ENCODE results near the gene IL4.
A peak's percentile ranks its signal among the peaks of the same experiment; 100 is the strongest.
"Not testable (repeated sequence)": the region's sequence is repeated elsewhere in the genome, so short reads cannot be mapped to it uniquely, and the experiment has no call there.

IL4 gene

DNA sequence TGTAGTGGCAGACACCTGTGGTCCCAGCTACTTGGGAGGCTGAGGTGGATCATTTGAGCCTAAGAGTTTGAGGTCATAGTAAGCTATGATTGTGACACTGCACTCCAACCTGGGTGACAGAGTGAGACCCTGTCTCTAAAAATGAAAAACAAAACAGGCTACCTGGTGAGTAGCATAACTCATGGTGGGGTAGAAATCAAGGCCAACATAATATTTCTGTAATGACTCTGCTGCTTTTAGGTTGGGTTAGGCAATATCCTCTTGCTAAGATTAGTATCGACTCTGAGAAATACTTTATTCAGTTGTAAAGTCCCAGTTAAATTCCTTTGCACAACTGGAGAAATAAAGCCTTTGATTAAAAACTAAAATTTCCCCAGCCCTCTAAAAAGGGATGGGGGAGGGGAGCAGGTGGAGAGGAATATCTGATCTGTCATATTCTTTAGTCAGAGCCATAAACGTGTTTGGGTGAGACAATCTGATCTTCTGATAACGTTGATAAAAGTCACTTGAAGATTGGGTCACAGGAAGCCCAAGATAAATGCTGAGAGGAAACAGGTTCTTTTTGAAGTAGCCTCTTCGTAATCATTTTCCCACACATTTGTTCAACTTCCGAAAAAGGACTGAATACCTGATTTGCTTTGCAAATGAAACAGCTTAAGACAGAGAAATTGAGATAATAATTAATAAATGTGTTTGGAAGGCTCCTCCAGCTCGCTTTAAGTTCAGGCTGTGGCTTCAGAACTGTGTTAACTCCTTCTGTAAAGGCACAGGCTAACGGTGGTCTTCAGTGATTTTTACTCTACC is 14.9 kb downstream of the IL4 start:
- no peak overlapping the region for H3K27ac ChIP-seq (ENCODE audit: insufficient read depth in 1 of 2, low read depth in 1 of 2, low read length in 2 of 2, poor library complexity in 1 of 2, severe bottlenecking in 2 of 2)
- no peaks in the 10 kb centered on the region for H3K27me3 ChIP-seq (replicated peaks in 2 of 5; ENCODE audit: control insufficient read depth in 4 of 5, insufficient read depth in 5 of 5, low read length in 4 of 5)
- ChIA-PET POLR2A (interaction anchor here (0.6 kb wide), 1 partner anchor 11 kb away, joined by 3 read pairs; no protein-coding TSS in a partner anchor), CTCF (interaction anchor here (1.1 to 1.7 kb wide), 5 partner anchors 11 to 86 kb away, joined by 3 to 5 read pairs (median 4); no protein-coding TSS in a partner anchor)
- 0% methylated on average over 1 of the region's 7 CpGs for WGBS (ENCODE audit: insufficient coverage)
- H3K4me1 ChIP-seq (ENCODE audit: control extremely low read depth in 1 of 4, control insufficient read depth in 4 of 4, insufficient read depth in 4 of 4, low read length in 3 of 4) = peaks cover 4 to 19% (median 16%) of the 10 kb centered on the region in 4 experiments
- H3K36me3 ChIP-seq (ENCODE audit: control insufficient read depth in 4 of 4, insufficient read depth in 4 of 4, low read length in 3 of 4) = no peaks in the 10 kb centered on the region
- peak overlapping the region in 1 of 7 experiments; percentile 13 for H3K4me3 ChIP-seq (ENCODE audit: control insufficient read depth in 1 of 7, extremely low read depth in 1 of 7, insufficient read depth in 4 of 7, low read depth in 2 of 7, low read length in 6 of 7)
- DNase-seq = peak; percentile 71 to 94 (median 88)
- no peaks in the 10 kb centered on the region for H3K9me3 ChIP-seq (ENCODE audit: control extremely low read depth in 1 of 5, control insufficient read depth in 4 of 5, insufficient read depth in 2 of 5, low read depth in 1 of 5, low read length in 4 of 5)

DNA sequence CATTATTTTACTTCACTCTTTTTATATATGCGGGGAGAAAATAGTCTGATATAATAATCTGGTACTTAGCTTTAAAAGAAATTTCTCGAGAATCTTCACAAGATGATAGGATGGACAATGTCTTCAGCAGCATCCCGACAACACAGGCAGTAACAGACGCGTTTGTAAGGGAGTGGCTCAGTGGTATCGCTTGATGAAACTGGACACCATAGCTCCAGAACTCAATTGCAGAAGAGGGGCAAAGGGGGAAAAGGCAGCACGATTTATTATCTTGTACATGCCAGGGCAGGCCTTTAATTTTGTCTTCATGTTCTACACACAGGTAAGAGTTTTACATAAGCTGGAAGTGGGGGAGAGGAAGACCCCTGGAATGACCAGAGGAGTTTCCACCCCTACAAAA is 15.7 kb downstream of the IL4 start:
- no peaks in the 10 kb centered on the region for H3K9me3 ChIP-seq (ENCODE audit: control extremely low read depth in 1 of 5, control insufficient read depth in 4 of 5, insufficient read depth in 2 of 5, low read depth in 1 of 5, low read length in 4 of 5)
- no peak for DNase-seq
- H3K4me3 ChIP-seq (ENCODE audit: control insufficient read depth in 1 of 7, extremely low read depth in 1 of 7, insufficient read depth in 4 of 7, low read depth in 2 of 7, low read length in 6 of 7) = no peak overlapping the region
- WGBS (ENCODE audit: insufficient coverage) = 95% methylated on average over 7 of the region's 7 CpGs
- H3K36me3 ChIP-seq (ENCODE audit: control insufficient read depth in 4 of 4, insufficient read depth in 4 of 4, low read length in 3 of 4) = no peaks in the 10 kb centered on the region
- POLR2A ChIA-PET = no interaction called here
- CTCF ChIA-PET = interaction anchor here (1.1 to 1.9 kb wide), 5 partner anchors 10 to 87 kb away, joined by 3 to 7 read pairs (median 4); no protein-coding TSS in a partner anchor
- no peak overlapping the region for H3K27ac ChIP-seq (ENCODE audit: insufficient read depth in 1 of 2, low read depth in 1 of 2, low read length in 2 of 2, poor library complexity in 1 of 2, severe bottlenecking in 2 of 2)
- peaks cover 4 to 19% (median 16%) of the 10 kb centered on the region in 4 experiments for H3K4me1 ChIP-seq (ENCODE audit: control extremely low read depth in 1 of 4, control insufficient read depth in 4 of 4, insufficient read depth in 4 of 4, low read length in 3 of 4)
- no peaks in the 10 kb centered on the region for H3K27me3 ChIP-seq (replicated peaks in 2 of 5; ENCODE audit: control insufficient read depth in 4 of 5, insufficient read depth in 5 of 5, low read length in 4 of 5)

DNA sequence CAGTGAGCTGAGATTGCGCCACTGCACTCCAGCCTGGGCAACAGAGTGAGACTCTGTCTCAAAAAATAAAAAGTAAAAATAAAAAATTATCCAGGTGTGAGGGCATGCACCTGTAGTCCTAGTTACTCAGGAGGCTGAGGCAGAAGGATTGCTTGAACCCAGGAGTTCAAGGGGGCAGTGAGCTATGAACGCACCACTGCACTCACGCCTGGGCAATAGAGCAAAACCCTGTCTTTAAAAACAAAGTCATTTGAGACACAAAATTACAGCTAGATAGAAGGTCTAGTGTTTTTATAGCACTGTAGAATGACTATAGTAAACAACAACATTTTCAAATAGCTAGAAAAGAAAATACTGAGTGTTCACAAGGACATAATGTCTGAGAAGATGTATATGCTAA is 16.4 kb downstream of the IL4 start:
- Histone ChIP-seq H3K4me1 (ENCODE audit: control extremely low read depth in 1 of 4, control insufficient read depth in 4 of 4, insufficient read depth in 4 of 4, low read length in 3 of 4) (peaks cover 4 to 19% (median 16%) of the 10 kb centered on the region in 4 experiments), H3K27ac (ENCODE audit: insufficient read depth in 1 of 2, low read depth in 1 of 2, low read length in 2 of 2, poor library complexity in 1 of 2, severe bottlenecking in 2 of 2) (no peak overlapping the region), H3K36me3 (ENCODE audit: control insufficient read depth in 4 of 4, insufficient read depth in 4 of 4, low read length in 3 of 4) (no peaks in the 10 kb centered on the region), H3K9me3 (ENCODE audit: control extremely low read depth in 1 of 5, control insufficient read depth in 4 of 5, insufficient read depth in 2 of 5, low read depth in 1 of 5, low read length in 4 of 5) (no peaks in the 10 kb centered on the region), H3K27me3 (replicated peaks in 2 of 5; ENCODE audit: control insufficient read depth in 4 of 5, insufficient read depth in 5 of 5, low read length in 4 of 5) (no peaks in the 10 kb centered on the region), H3K4me3 (ENCODE audit: control insufficient read depth in 1 of 7, extremely low read depth in 1 of 7, insufficient read depth in 4 of 7, low read depth in 2 of 7, low read length in 6 of 7) (no peak overlapping the region)
- CTCF ChIA-PET = interaction anchor here (1.1 to 1.9 kb wide), 3 partner anchors 10 to 87 kb away, joined by 3 to 7 read pairs (median 4); no protein-coding TSS in a partner anchor
- 100% methylated on average over 1 of the region's 3 CpGs for WGBS (ENCODE audit: insufficient coverage)
- no peak for DNase-seq
- POLR2A ChIA-PET = no interaction called here

DNA sequence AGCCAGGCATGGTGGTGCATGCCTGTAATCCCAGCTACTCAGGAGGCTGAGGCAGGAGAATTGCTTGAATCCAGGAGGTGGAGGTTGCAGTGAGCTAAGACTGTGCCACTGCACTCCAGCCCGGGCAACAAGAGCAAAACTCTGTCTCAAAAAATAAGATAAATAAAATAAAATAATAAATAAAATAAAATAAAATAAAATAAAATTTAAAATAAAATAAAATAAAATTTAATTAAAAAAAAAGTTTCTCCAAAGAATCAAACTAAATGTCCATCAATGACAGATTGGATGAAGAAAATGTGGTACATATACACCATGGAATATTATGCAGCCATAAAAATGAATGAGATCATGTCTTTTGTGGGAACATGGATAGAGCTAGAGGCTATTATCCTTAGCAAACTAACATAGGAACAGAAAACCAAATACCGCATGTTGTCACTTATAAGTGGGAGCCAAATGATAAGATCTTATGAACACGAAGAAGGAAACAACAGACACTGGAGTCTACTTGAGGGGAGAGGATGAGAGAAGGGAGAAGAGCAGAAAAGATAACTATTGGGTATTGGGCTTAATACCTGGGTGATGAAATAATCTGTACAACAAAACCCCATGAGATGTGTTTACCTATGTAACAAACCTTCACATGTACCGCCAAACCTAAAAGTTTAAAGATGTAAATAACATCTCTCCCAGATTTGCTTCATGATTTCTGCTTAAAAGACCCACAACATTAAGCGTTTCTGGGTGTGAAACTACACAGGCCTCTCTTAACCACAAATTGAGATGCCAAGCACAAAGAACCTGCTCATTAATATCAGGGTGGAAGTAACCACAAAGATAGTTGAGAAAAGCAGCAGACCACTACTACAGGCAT is 18.2 kb downstream of the IL4 start:
- H3K27me3 ChIP-seq (replicated peaks in 2 of 5; ENCODE audit: control insufficient read depth in 4 of 5, insufficient read depth in 5 of 5, low read length in 4 of 5); H3K27ac ChIP-seq (ENCODE audit: insufficient read depth in 1 of 2, low read depth in 1 of 2, low read length in 2 of 2, poor library complexity in 1 of 2, severe bottlenecking in 2 of 2); DNase-seq; H3K36me3 ChIP-seq (ENCODE audit: control insufficient read depth in 4 of 4, insufficient read depth in 4 of 4, low read length in 3 of 4); POLR2A ChIA-PET; H3K9me3 ChIP-seq (ENCODE audit: control extremely low read depth in 1 of 5, control insufficient read depth in 4 of 5, insufficient read depth in 2 of 5, low read depth in 1 of 5, low read length in 4 of 5); H3K4me3 ChIP-seq (ENCODE audit: control insufficient read depth in 1 of 7, extremely low read depth in 1 of 7, insufficient read depth in 4 of 7, low read depth in 2 of 7, low read length in 6 of 7): not testable (repeated sequence)
- 89% methylated on average over 2 of the region's 5 CpGs for WGBS (ENCODE audit: insufficient coverage)
- CTCF ChIA-PET = interaction anchor here (0.6 to 1.1 kb wide), 2 partner anchors 93 to 201 kb away, joined by 3 to 4 read pairs; partner anchors contain the start of gene IRF1
- H3K4me1 ChIP-seq (ENCODE audit: control extremely low read depth in 1 of 4, control insufficient read depth in 4 of 4, insufficient read depth in 4 of 4, low read length in 3 of 4) = peaks cover 4 to 19% (median 16%) of the 10 kb centered on the region in 4 experiments

DNA sequence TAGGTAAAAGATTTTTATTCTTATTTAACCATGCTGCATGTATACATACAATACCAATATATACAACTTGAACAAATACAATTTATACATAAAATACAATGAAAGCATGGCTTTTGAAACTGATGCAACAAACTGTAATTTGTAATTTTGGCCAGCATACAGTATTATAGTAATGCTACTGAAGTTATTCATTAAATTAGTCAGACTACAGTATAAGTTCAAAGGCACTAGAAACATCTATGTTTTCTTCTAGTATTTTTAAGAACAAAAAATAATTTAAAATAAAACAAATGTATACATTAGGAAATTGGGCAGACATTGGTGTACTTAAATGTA is 18.8 kb downstream of the IL4 start:
- Histone ChIP-seq H3K4me3 (ENCODE audit: control insufficient read depth in 1 of 7, extremely low read depth in 1 of 7, insufficient read depth in 4 of 7, low read depth in 2 of 7, low read length in 6 of 7) (no peak overlapping the region), H3K27ac (ENCODE audit: insufficient read depth in 1 of 2, low read depth in 1 of 2, low read length in 2 of 2, poor library complexity in 1 of 2, severe bottlenecking in 2 of 2) (no peak overlapping the region), H3K4me1 (ENCODE audit: control extremely low read depth in 1 of 4, control insufficient read depth in 4 of 4, insufficient read depth in 4 of 4, low read length in 3 of 4) (peaks cover 4 to 19% (median 16%) of the 10 kb centered on the region in 4 experiments), H3K9me3 (ENCODE audit: control extremely low read depth in 1 of 5, control insufficient read depth in 4 of 5, insufficient read depth in 2 of 5, low read depth in 1 of 5, low read length in 4 of 5) (no peaks in the 10 kb centered on the region), H3K36me3 (ENCODE audit: control insufficient read depth in 4 of 4, insufficient read depth in 4 of 4, low read length in 3 of 4) (no peaks in the 10 kb centered on the region), H3K27me3 (replicated peaks in 2 of 5; ENCODE audit: control insufficient read depth in 4 of 5, insufficient read depth in 5 of 5, low read length in 4 of 5) (no peaks in the 10 kb centered on the region)
- no peak for DNase-seq
- ChIA-PET CTCF (no interaction called here), POLR2A (no interaction called here)

DNA sequence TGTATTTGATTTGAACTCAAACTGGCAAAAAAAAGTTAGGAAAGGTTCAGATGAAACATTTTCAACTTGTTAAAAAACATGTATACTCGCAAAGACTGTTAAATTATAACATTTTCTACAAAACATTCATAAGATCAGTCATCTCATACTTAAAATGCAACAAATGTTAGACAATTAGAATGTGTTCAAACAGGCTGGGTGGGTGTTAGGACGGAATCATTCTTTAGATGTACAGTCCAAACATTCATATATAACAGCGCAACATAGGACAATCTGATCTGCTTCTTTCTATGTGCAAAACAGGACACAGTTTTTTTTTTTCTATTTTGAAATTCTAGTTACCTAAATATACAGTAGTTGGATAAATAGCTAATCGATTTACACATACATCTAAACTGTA is 22.2 kb downstream of the IL4 start:
- Histone ChIP-seq H3K36me3 (ENCODE audit: control insufficient read depth in 4 of 4, insufficient read depth in 4 of 4, low read length in 3 of 4) (peaks cover 2 to 4% (median 3%) of the 10 kb centered on the region in 4 experiments), H3K9me3 (ENCODE audit: control extremely low read depth in 1 of 5, control insufficient read depth in 4 of 5, insufficient read depth in 2 of 5, low read depth in 1 of 5, low read length in 4 of 5) (no peaks in the 10 kb centered on the region), H3K4me1 (ENCODE audit: control extremely low read depth in 1 of 4, control insufficient read depth in 4 of 4, insufficient read depth in 4 of 4, low read length in 3 of 4) (no peaks in the 10 kb centered on the region), H3K27me3 (replicated peaks in 2 of 5; ENCODE audit: control insufficient read depth in 4 of 5, insufficient read depth in 5 of 5, low read length in 4 of 5) (no peaks in the 10 kb centered on the region), H3K27ac (ENCODE audit: insufficient read depth in 1 of 2, low read depth in 1 of 2, low read length in 2 of 2, poor library complexity in 1 of 2, severe bottlenecking in 2 of 2) (no peak overlapping the region), H3K4me3 (ENCODE audit: control insufficient read depth in 1 of 7, extremely low read depth in 1 of 7, insufficient read depth in 4 of 7, low read depth in 2 of 7, low read length in 6 of 7) (no peak overlapping the region)
- no peak for DNase-seq
- ChIA-PET CTCF (interaction anchor here (1.0 kb wide), 1 partner anchor 38 kb away, joined by 3 read pairs; the partner anchor contains the start of gene IL13), POLR2A (no interaction called here)
- no CpG with 5 or more reads among the region's 4 CpGs for WGBS (ENCODE audit: insufficient coverage)
